GM21825 (cell line): Measurements from ENCODE around the gene ARHGEF3.

Experiments
- ATAC-seq: cut with Tn5 transposase; IDR thresholded peaks from one replicate; pipeline ENCODE4 v1.9.1; 2021; ENCODE audit warnings: mild to moderate bottlenecking, moderate library complexity; ENCODE audit not compliant: unreplicated experiment

The ARHGEF3 gene, protein sequence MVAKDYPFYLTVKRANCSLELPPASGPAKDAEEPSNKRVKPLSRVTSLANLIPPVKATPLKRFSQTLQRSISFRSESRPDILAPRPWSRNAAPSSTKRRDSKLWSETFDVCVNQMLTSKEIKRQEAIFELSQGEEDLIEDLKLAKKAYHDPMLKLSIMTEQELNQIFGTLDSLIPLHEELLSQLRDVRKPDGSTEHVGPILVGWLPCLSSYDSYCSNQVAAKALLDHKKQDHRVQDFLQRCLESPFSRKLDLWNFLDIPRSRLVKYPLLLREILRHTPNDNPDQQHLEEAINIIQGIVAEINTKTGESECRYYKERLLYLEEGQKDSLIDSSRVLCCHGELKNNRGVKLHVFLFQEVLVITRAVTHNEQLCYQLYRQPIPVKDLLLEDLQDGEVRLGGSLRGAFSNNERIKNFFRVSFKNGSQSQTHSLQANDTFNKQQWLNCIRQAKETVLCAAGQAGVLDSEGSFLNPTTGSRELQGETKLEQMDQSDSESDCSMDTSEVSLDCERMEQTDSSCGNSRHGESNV

DNA sequence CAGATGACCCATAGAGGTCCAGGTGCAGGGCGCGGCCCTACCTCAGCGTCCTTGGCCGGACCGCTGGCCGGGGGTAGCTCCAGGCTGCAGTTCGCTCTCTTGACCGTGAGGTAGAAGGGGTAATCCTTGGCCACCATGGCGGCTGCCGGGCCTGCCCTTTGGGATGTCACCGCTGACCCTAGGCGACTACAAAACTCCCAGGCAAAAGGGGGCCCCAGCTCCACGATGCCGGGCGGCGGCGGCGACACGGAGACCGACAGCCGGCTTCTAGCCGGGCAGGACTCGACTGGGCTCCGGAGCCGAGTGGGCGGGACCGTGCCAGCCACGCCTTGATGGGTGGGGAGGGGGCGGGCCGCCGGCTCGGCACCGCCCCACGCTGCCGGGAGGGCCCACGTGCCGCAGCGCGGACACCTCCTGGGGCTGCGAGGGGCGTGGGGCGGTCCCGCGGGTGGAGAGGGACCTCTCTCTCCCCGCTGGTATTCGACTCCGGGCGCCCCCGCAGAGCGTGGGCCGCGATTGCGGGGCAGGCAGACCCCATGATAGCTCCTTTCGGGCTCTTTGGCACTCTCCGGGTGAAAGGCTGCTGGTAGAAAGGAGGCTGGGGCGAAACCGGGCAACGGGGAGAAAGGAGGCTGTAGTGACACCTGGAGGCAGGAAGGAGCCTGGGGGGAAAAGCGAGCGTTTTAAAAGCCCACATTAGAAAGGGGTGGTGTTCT is at the start of gene ARHGEF3:
Gene ARHGEF3 (minus strand): TSS at position 288 of the 716 bp plus-strand sequence. CDS start 151 bp downstream, at position 137.
- peak; percentile 80 for ATAC-seq

DNA sequence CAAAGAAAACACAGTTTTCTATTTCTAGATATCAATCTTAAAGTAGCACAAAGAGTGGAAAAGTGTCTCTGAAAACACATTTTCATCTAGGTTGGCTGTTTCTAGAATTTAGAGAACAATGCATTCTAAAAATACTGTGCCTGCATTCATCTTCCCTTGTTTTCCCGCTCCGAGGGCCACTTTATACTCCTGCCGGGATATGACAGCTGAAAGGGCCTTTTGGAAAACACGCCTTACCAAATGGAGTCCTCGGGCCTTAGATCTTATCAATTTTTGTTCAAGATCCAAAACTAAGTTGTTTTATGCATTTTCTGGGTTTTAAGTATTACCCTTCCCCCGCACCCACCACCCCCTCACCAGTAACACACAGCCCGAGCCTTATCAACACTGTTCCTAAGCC is 47.9 kb upstream of the ARHGEF3 start:
- ATAC-seq = no peak

DNA sequence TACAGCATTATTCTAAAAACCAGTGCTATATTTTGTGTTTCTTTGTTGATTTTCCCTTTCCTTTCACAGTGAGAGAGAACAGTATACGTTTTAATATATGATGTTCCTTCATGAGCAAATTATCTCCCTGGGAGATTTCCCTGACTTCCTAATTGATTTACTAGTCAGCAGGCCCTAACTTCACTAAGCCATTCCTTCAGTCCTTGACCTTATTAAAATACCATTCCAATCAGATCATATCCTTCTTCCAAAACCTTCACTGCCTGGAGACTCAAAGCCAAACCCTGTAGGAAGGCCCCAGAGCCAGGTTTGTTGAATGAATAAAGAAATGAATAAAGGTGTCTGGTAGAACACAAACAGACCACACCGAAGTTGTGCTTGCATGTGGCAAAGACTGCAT is 43.8 kb upstream of the ARHGEF3 start:
- ATAC-seq = no peak

DNA sequence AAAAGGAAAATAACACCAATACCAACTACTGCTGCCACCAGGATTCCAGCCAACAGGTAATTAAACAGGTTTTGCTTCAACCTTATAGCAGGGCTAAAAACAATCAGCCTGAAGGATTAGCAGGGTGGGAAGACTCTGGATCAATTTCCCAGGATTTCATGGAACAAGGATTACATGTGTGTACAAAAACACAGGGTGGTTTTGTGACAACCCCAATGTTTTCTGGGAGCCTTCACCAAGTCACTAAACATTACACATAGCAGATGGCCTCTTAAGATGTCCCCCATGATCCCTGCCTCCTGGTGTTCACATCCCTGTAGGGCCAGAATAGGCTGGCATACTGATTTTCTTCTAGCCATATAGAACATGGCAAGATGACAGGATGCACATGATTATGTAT is 42.8 kb upstream of the ARHGEF3 start:
- ATAC-seq = no peak

DNA sequence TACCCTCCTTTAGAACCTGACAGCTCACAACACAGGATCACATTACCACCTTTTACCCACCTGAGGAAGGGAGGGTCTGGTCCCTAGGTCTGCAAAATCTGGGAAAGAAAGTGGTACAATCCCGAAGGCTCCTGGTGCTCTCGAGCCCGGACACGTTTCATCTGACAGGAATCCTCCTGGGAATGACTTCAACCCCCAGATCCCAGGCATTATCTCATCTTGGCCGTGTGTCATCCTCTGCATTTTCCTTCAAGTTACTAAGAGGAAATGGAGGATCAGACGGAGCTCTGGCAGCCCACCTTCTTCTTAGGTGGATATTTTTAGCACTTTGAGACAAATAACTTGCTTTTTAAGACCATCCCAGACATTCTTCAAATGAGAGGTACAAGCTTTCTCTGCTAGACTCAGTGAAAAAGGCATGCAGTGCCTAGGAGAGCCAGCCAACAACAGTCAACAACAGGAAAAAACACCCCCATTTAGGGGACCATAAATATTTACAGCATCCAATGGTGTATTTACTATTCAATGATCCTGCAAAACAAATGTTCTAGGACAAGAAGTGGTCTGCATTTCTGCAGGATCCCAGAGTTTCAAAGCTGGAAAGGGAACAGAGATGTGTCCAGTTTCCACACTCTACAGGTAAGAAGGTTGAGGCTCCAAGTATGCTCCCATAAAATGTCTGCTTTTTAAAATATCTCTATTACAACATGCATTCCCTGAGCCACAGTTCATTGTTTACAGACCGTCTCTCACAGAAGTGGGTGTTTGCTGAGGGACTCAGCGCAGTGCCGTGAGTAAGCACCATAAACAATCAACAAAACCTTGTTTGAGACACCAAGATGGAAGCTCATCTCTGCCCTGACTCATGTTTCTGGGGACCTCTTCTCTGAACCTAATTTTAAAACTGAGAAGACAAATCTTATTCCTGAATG is 38.3 kb upstream of the ARHGEF3 start:
- no peak for ATAC-seq

DNA sequence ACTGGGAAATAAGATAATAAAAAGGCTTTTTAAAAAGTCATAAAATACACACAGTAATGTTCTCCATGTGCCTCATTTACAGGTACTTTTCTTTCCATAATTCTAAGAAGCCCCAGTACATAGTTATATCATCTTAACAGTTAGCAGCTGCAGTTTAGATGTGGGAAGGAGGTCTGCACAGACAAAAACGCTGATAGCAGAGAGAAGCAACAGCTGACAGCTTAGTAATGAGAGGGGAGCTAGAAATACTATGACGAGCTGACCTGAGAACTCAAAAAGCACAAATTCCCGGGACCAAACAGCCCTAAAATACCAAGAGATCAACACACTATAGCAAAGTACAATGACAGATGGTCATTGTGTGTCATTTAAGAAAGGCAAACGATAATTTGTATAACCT is 36.7 kb upstream of the ARHGEF3 start:
- ATAC-seq = no peak

DNA sequence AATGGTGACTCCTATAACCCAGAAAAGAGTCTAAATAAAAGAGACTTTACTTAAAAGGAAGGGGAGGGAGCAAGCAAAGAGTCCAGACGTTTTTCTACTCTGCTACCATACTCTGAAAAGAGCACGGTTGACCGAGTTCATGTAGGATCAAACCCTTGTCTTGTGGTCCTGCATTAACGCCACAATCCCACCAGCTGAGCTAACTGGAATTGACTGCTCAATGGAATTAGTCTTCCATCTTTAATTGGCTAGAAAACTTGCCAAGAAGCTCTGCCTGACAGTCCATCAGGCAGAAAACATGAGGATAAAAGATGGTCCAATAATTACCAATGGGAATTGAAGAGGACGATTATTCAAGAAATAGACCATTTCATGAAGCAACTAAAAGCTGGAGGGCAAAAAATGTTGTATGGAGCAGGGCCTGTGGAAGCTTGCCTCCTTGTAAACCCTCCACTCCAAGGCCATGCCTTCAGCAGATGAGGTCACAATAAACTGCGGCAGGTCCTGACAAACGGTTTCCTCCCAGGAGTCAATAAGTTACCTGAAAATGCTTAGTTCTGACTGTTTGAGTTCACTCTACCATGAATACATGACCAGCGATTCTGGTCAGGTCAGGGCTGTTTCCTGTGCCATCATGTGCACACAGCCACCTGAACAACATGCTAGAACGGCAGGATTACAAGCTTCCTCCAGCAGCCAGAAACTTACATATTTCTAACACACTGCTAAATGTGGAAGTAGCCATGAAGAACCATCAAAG is 35.6 kb upstream of the ARHGEF3 start:
- ATAC-seq = peak; percentile 77

DNA sequence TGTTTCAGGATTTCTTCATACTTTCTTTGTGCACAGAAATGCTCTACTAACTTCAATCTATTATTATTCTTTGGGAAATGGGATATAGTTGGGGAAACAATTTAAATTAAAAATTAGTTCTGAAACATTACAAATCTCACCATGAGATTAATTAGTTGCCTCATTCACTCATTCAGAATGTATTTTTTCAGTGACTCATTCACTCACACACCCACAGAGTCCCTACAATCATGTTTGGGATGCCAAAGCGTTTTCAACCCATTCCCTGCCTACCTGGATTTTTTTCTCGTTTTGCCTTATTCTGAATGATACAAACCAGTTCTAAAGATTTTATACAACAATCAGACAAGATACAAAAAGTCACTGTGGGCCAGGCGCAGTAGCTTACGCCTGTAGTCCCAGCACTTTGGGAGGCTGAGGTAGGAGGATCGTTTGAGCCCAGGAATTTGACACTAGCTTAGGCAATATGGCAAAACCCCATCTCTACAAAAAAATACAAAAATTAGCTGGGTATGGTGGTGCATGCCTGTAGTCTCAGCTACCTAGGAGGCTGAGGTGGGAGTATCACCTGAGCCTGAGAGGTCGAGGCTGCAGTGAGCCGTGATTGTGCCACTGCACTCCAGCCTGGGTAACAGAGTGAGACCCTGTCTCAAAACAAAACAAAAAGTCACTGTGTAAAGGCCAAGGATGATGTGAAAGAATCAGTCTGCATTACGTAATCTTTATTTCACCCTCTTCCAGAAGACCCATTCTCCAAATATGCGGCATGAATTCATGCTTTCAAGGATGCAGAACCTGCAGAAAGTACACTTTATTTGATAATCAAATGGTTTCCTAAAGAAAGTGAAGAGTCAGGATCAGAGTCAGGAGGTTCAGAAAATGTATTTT is 34.8 kb upstream of the ARHGEF3 start:
- no peak for ATAC-seq

DNA sequence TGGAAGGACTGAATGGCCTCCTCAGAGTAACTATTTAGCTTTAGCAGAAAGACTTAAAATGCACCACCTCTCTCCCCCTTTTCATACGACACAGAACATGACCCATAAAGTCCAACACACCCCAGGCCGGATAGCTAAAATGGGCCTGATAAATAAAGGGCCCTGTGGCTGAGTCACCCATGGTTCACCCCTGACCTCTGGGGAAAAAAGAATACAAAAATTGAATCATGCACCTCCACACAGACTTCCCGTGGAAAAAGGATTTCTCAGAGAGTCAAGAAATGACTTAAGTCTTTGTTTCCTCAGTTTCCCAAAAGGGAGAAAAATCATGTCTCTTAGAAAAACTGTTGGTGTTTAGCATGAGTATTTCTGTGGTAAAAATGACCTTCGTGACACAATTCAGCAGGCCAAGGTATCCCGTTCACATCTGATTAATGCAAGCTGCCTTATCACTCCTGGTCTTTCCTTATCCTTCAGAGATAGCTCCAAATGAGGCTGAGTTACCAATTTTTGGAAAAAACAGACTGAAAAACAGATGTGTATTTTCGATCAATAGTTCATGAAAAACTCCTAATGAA is 34.0 kb upstream of the ARHGEF3 start:
- ATAC-seq = no peak

DNA sequence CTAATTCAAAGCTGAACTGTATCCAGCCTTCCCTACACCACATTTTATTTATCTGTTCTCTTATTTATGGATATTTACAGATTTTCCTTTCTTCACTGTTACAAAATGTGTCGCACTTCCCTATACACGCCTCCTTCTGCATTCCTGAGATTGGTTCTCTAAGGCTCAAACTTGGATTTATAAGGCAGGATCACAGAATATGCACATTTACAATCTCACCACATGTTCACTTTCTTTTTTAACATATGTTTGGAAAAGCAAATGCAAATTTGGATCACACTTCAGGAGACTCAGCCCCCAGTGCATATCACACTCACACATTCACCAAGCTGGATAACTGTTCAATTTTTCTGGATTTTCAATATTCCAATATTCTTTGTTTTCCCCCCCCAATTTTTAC is 31.8 kb upstream of the ARHGEF3 start:
- ATAC-seq = no peak

DNA sequence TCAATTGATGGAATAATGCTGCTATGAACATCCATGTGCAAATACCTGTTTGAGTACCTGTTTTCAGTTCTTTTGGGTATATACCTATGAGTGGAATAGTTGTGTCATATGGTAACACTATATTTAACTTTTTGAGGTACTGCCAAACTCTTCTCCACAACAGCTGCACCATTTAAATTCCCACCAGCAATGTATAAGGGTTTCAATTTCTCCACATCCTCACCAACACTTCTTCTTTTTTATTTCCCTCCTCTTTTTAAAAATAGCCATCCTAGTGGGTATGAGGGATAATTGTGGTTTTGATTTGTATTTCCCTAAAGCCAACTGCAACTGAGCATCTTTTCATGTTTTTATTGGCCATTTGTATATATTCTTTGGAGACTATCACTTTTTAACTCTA is 31.3 kb upstream of the ARHGEF3 start:
- no peak for ATAC-seq

DNA sequence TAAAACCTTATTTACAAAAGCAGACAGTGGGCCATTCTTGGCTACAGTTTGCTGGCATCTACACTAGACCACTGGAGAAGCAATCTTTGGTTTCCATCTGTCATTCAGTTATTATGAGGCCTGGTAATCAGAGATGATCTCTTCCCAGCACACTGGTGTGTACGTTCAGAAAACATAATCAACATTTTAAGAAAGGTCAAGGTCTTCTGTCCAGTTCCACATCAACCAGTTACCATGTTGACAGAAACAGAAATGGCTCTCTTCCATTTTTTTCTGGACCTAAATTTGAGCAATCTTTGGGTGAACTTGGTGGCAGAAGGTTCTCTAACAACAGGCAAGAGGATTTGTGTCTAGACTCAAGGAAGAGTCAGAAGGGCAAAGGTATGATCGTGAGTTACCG is 29.8 kb upstream of the ARHGEF3 start:
- ATAC-seq = no peak

DNA sequence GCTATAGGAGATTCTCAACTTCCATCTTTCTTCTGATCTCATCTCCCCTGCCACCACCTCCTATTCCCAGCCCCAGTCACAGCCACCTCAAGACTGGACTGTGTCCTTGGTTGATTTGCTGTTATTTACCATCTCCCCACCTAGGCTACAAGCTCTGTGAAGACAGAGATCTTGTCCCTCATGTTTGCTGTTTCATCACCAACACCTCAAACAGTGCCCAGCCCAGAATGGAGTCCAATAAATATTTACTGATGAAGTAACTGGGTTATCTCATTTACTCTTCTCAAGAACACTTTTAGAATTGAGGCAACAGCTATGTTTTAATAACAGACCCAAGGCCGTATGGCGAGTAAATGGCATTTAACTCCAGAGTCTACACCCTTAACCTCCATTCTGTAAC is 29.1 kb upstream of the ARHGEF3 start:
- ATAC-seq = no peak

DNA sequence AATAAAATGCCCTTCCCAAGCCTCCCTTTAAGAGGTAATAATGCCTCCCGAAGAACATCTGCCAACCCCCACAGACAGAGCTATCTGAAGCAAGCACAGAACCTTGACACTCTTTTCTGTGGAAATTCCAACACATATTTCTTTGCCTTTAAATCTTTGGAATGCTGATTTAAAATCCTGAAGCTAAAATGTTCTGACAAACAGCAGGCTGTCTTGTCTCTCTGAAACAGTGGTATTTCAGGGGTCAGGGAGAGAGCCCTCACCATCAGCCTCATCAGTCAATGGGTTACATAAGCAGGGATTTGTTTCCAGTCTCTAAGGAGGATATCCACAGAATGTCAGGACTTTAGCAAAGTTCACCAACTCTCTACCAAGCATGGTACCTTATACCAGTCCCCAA is 27.8 kb upstream of the ARHGEF3 start:
- no peak for ATAC-seq

DNA sequence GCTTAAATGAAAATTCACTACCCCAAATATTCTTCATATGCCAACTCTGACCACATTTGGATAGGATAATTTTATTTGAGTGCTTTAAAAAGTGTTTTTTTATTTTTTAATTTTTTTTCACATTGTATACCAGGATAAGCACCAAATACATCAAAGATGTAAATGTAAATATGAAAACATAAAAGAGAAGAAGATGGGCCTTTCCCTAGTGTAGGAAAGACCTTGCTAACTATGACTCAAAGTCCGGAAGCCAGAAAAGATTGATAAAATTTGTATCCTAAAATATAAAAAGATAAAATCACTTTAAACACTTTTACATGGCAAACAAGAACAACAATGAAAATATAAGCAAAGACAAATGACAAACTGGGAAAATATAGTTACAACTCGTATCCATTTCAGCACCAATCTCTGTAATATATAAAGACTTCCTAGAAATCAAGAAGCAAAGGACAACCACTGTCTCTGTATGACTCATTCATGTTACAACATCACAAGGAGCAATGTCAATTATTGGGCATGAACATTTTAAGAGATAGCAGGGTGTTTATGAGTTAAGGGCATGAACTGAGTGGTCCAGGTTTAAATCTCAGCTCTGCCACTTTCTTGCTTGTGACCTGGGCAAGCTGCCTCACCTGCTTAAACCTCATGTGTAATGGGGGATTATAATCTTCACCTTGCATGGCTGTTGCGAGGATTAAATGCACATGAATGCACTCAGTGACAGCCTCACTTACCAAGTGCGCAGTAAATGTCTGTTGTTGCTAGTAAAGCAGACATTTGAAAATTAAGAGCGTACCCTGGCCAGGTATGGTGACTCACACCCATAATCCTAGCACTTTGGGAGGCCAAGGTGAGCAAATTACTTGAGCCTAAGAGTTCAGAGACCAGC is 25.3 kb upstream of the ARHGEF3 start:
- ATAC-seq = no peak

DNA sequence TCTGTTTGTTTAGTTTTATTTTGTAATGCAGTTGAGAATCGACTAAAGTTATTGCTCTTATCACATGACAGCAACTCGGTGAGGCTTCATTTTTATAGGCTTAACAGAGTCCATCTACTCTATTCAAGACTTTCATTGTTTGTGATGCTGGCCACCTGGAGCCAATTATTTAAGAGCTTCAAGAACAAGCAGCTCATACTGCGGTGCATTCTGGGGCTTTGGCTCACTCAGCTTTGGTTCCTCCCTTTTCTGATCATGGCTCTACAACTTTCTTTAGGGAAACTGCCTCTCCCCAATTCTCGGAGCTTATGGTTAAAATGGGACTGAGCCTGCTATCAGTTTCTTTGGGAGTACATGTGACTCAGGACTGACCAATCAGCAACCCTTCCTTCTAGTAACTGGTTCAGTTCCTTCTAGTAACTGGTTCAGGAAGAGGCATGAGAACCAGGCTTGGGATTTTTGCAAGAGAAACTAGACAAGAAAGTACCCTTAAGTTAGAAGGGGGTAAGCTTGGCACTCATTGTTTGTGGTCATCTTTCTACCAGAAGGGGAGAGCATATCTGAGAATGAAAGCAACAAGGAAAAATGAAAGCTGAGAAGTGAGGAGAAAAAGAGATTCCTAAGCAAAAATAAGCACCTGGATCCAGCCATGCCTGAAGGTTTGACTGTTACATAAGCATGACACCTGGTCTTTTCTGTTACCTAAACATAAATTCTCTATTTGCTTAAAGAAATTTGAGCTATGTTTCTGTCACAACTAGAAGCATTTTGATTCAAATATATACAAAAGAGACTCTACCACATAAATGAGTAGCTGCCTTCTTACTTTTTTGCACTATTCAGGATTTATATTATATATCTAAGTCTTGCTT is 24.1 kb upstream of the ARHGEF3 start:
- no peak for ATAC-seq
